Stimulated activated memory B cell treated with anti-CD40 and anti-IgM and Interleukin-4, amounts not matched to agents 10 μg/mL and 1 μg/mL and 100 μg/mL, for 72 hours (primary cell): ENCODE results near the gene TM7SF2.
A peak's percentile ranks its signal among the peaks of the same experiment; 100 is the strongest.

ENCODE experiments used
- ATAC-seq: fragments of 150-1000 bp; cut with Tn5 transposase; 2 replicates; pipeline ENCODE4 v1.10.0; 2021
- H3K27ac Mint-ChIP-seq: one replicate; pipeline ENCODE4 v1.8.0; 2022; ENCODE audit warnings: mild to moderate bottlenecking, mixed read lengths
- H3K27me3 Mint-ChIP-seq: one replicate; pipeline ENCODE4 v1.8.0; 2022; ENCODE audit warnings: mixed read lengths
- H3K36me3 Mint-ChIP-seq: one replicate; pipeline ENCODE4 v1.8.0; 2022; ENCODE audit warnings: mixed read lengths
- H3K4me1 Mint-ChIP-seq: one replicate; pipeline ENCODE4 v1.8.0; 2022; ENCODE audit warnings: mixed read lengths
- H3K4me3 Mint-ChIP-seq: one replicate; pipeline ENCODE4 v1.8.0; 2022; ENCODE audit warnings: mild to moderate bottlenecking, moderate library complexity, mixed read lengths
- H3K9me3 Mint-ChIP-seq: one replicate; pipeline ENCODE4 v1.8.0; 2022; ENCODE audit warnings: mixed read lengths

TM7SF2 gene

DNA sequence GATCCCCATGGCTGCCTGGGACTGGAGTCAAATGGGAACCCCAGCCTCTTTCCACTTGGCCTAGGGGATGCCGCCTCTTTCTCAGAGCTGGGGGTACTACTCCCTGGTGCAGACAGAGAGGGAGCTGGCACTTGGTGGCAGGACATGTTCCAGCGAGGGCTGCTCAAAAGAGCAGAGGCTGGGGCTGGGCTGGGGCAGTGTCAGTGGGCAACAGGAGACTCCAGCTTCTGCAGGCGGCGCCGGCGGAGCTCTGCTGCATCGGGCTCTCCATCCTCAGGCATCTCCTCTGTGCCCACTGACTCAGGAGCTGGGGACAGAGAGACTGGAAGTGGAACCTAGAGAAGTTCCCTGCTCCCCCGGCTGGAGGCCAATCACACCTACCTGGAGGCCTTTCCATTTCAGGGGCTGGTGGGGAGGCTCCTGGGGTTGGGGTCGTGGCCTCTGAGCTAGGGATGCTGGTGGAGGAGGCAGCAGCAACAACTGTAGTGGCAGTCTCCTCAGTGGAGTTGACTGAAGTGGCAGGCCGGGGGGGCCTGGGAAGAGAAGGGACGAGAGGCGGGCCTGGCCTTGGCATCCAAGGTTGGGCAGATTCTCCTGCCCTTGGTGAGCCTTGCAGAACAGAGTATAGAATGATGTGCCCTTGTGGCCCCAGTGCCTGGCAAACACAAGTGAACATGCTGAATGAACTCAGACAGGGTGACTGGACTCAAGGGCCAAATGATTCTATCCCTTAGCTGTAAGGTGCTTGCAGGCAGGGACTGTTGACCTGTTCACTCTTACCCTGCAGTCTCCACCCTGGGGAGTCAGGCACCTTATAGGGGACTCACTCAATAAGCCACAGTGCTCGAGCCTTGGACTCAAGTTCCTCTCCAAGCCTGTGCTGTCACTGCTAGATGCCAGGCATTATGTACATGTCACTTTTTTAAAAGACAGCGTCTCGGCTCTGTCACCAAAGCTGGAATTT lies 16.8 kb downstream of the TM7SF2 start:
- Mint-ChIP-seq H3K36me3 (peaks cover 71% of the 10 kb centered on the region), H3K4me3 (no peak overlapping the region), H3K4me1 (peaks cover 78% of the 10 kb centered on the region), H3K27ac (no peak overlapping the region), H3K27me3 (no peaks in the 10 kb centered on the region), H3K9me3 (no peaks in the 10 kb centered on the region)
- ATAC-seq: no peak

DNA sequence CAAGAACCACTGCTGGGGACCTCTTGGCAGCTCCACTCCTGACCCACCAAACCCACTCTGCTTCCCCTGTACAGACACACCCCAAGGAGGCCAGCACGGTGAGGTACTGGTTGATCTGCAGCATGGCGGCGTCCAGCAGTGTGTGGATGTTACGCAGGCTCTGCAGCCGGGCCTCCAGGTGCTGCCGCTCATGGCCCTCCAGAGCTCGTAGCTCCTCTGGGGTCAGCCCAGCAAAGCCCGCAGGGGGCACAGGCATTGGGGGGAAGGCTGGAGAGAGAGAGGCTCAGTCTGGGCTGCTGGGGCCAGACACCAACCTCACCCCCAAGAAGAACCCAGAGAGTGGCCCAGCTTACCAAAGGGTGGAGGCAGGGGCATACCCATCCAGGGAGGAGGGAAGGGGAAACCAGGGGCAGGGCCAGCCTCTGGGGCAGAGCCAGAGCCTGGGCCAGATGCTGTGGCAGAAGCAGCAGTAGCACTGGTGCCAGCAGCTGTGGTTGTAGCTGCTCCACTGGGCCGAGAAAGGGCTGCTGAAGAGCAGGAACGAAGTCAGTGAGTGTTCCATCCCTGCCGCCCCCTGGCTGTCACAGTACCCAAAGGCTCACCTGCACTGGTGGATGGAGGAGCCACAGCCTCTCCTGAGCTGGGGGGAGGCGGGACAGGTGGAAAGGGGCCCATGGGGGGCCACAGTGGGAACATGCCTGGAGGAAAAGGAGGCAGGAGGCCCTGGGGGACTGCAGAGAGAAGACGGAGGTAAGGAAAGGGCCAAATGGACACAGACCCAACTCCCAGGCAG lies 18.2 kb downstream of the TM7SF2 start:
- peak overlapping the region; percentile 98 for H3K27ac Mint-ChIP-seq
- peaks cover 72% of the 10 kb centered on the region for H3K4me1 Mint-ChIP-seq
- H3K9me3 Mint-ChIP-seq: no peaks in the 10 kb centered on the region
- H3K4me3 Mint-ChIP-seq: peak overlapping the region; percentile 73
- H3K27me3 Mint-ChIP-seq: no peaks in the 10 kb centered on the region
- H3K36me3 Mint-ChIP-seq: peaks cover 70% of the 10 kb centered on the region
- no peak for ATAC-seq

DNA sequence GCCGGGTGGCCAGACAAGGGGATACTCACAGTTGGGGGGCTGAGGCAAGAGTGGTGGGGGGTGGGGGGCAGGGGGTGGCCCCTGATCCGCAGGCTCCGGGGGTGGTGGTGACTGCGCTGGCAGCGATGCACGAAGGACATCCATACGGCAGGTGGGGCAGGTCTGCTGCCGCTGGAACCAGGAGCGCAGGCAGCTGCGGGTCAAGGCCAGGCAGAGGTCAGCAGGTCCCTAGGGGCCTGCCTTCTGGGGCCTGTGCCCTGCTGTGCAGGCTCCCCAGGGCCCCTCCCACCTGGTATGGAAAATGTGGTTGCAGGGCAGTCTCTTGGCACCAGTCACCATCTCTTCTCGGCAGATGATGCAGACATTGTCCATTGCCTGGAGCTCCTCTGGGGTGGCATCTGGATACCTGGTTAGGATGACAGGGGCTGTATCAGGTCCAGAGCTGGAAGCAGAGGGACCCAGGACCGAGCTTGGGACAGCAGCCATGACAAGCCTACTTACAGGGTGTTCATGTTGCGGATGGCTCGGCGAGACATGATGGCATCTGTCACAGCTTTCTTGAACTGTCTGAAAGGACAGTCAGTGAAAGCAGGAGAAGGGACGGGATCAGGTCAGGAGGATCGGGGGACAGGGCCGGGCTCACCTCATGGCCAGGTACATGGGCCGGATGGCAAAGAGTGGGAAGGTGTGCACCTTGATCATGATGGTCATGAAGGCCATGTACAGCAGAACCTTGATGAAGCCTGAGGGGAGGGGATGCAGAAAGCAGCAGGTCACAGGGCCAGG lies 19.2 kb downstream of the TM7SF2 start:
- Mint-ChIP-seq H3K4me1 (peaks cover 81% of the 10 kb centered on the region), H3K9me3 (no peaks in the 10 kb centered on the region), H3K27me3 (no peaks in the 10 kb centered on the region), H3K27ac (peak overlapping the region; percentile 98), H3K4me3 (peak overlapping the region; percentile 73), H3K36me3 (peaks cover 63% of the 10 kb centered on the region)
- ATAC-seq: no peak

DNA sequence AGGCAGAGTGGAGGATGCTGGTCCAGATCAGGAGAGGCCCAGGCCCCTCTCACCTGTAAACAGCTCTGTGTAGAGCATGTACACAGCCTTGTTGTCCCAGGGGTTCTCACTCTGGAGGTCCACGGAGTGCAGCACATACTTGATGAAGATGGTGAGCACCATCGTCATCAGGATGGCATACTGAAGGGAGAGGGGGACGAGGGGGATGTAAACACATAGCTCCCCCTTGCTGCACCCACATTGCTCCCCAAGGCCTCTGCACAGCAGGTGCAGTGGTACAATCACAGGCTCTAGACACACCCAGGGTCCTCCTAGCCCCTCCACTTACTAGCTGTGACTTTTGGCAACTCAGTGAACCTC lies 19.7 kb downstream of the TM7SF2 start:
- Mint-ChIP-seq H3K27me3 (no peaks in the 10 kb centered on the region), H3K4me3 (peak overlapping the region; percentile 94)

DNA sequence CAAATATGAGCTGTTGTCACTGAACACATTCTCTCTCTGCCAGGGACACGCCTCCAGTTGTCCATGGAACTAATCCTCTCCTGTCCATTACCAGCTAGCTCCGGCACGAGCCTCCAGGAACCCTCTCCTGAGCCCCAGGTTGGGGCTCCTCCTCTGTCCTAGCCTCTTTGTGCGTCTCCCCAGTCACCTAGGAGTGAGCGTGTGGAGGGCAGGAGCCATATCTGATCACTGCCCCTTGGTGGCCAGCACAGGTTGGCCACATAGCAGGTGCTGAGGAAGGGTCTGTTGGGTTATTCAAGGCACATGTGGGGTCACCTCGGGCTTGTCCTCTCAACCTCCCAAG lies 20.2 kb downstream of the TM7SF2 start:
- peak overlapping the region; percentile 94 for H3K4me3 Mint-ChIP-seq
- H3K9me3 Mint-ChIP-seq: no peaks in the 10 kb centered on the region
- peaks cover 58% of the 10 kb centered on the region for H3K36me3 Mint-ChIP-seq
- ATAC-seq: no peak
- H3K27me3 Mint-ChIP-seq: no peaks in the 10 kb centered on the region
- peak overlapping the region; percentile 98 for H3K27ac Mint-ChIP-seq
- peaks cover 85% of the 10 kb centered on the region for H3K4me1 Mint-ChIP-seq

More for the DNA sequence above, 19.7 kb downstream of the TM7SF2 start:
- peak overlapping the region; percentile 98 for H3K27ac Mint-ChIP-seq
- H3K4me1 Mint-ChIP-seq: peaks cover 85% of the 10 kb centered on the region
- H3K9me3 Mint-ChIP-seq: no peaks in the 10 kb centered on the region
- H3K36me3 Mint-ChIP-seq: peaks cover 60% of the 10 kb centered on the region
- no peak for ATAC-seq

DNA sequence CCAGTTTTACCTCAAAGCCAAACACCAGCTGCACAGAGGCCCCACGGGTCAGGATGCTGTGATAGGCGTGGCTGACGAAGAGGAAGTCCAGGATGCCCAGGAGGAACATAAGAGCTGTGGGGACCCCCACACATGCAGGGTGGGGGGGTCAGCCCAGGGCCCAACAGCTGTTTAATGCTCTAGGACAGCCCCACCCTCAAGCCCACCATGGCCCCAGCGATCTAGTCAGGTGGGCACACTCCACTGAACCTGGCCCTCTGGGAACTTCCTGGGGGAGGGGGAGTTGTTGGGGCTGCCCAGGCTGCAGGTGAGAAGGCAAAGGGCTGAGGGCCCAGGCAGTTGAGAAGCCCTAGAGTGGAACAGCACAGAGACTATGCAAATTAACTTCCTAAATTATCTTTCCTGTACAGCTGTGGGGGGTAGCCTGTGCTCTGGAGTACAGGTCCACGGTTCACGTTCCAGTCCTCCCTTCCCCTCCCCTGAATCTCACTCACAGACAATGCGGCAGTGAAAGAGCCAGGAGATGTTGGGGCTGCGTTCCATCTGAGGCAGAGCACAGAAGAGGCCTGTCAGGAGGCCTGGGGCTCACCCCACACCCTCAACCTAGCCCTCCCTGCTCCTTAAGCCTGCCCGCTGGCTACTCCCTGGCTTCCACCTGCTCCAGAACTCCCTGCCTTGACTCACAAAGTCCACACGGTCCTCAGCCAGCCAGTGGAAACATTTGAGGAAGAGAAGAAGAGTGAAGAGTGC lies 20.7 kb downstream of the TM7SF2 start:
- H3K9me3 Mint-ChIP-seq: no peaks in the 10 kb centered on the region
- peak overlapping the region; percentile 98 for H3K27ac Mint-ChIP-seq
- peaks cover 53% of the 10 kb centered on the region for H3K36me3 Mint-ChIP-seq
- H3K27me3 Mint-ChIP-seq: no peaks in the 10 kb centered on the region
- ATAC-seq: peak; percentile 80
- peaks cover 84% of the 10 kb centered on the region for H3K4me1 Mint-ChIP-seq
- peak overlapping the region; percentile 94 for H3K4me3 Mint-ChIP-seq

DNA sequence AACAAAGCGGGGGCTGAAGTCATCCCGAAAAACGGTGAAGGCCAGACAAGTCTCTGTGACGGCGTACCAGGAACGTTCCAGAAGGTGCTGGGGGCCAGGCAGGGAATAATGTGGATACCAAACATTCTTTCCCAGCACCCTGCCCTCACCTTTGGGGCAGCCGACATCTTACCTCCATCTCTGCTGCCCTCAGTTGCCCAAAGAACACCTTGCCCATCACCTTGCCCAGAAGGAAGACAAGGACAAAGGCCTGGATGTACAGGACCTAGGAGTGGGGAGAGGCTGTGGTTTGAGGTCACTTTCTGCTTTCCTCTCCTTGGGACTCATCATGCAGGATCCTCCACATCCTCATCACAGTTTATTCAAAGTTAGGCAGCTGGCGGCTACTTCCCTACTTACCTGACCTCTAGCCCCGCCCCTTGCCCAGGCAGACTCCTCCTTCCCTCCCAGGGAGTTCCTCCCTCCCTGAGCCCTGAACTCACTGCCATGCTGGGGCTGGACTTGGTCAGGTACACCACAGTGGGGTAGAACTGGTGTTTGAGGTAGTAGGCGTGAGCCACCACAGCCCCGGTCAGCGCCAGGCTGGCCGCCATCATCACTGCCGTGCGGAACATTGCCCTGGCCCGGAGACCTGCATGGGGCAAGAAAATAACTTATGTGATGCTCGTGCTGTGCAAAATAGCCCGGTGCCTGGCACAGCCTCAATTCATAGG lies 21.5 kb downstream of the TM7SF2 start:
- peak overlapping the region; percentile 98 for H3K27ac Mint-ChIP-seq
- H3K4me1 Mint-ChIP-seq: peaks cover 81% of the 10 kb centered on the region
- H3K27me3 Mint-ChIP-seq: no peaks in the 10 kb centered on the region
- ATAC-seq: peak; percentile 57
- H3K9me3 Mint-ChIP-seq: no peaks in the 10 kb centered on the region
- H3K4me3 Mint-ChIP-seq: peak overlapping the region; percentile 94
- H3K36me3 Mint-ChIP-seq: peaks cover 48% of the 10 kb centered on the region

DNA sequence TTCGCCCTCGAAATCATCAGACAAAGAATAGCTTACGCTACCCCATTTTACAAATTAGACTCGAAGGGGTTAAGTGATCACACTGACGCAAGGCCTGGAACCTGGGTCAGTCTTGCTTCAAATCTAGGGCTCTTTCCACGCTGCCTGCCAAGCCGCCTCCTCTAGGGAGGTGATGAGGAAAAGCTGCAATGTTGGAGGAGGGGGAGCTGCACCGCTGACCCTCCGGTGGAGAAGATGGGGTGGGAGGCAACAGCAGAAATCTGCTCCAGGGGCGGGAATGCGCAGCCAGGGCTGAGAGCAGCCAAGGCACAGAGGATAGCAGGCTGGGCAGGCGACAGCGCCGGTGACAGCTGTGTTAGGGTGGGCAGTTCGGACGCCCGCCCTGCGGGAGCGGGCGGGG lies 22.1 kb downstream of the TM7SF2 start:
- Mint-ChIP-seq H3K27me3 (no peaks in the 10 kb centered on the region), H3K27ac (peak overlapping the region; percentile 98), H3K9me3 (no peaks in the 10 kb centered on the region), H3K4me1 (peaks cover 75% of the 10 kb centered on the region), H3K36me3 (peaks cover 43% of the 10 kb centered on the region), H3K4me3 (peak overlapping the region; percentile 94)
- no peak for ATAC-seq

DNA sequence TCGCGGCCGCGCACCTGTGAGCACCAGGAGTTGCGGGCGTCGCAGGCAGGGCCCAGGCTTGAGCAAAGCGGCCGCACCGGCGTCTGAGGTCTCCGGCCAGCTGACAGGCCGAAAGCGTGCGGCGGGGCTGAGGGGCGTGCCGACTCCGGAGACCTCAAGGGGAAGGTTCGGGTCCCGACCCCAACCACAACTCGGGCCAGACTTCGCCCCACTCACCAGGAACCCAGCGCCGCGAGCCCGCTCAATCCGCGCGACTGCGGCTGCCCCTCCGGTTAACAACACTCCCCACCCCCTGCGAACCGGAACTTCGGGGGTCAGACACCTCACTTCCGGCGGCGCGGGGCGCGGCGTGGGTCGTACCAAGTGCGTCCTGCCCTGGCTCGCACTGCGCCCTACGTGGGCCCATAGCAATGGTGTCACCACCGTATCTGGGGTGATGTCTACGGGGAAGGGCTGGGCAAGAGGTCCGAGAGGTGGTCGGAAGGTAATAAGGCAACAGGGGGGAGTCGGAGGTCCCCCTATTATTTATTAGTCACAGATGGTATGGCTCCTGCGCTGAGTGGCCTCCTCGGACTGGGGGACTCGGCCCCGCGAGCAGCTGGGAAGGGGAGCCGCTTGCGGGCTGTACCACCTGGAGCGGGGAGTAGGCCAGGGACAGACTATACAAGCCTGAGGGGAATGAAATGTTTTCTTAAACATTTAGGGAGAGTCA lies 22.7 kb downstream of the TM7SF2 start, which contains the start of gene SYVN1:
Gene SYVN1, minus strand, starts transcription at position 280 of the 712 bp plus-strand sequence. CDS start 918 bp downstream, outside the sequence.
- H3K9me3 Mint-ChIP-seq: no peaks in the 10 kb centered on the region
- H3K27me3 Mint-ChIP-seq: no peaks in the 10 kb centered on the region
- ATAC-seq: peak; percentile 84
- H3K4me1 Mint-ChIP-seq: peaks cover 70% of the 10 kb centered on the region
- peaks cover 38% of the 10 kb centered on the region for H3K36me3 Mint-ChIP-seq
- peak within 1 kb of the TSS; percentile 98 for H3K27ac Mint-ChIP-seq
- H3K4me3 Mint-ChIP-seq: peak within 1 kb of the TSS; percentile 94

DNA sequence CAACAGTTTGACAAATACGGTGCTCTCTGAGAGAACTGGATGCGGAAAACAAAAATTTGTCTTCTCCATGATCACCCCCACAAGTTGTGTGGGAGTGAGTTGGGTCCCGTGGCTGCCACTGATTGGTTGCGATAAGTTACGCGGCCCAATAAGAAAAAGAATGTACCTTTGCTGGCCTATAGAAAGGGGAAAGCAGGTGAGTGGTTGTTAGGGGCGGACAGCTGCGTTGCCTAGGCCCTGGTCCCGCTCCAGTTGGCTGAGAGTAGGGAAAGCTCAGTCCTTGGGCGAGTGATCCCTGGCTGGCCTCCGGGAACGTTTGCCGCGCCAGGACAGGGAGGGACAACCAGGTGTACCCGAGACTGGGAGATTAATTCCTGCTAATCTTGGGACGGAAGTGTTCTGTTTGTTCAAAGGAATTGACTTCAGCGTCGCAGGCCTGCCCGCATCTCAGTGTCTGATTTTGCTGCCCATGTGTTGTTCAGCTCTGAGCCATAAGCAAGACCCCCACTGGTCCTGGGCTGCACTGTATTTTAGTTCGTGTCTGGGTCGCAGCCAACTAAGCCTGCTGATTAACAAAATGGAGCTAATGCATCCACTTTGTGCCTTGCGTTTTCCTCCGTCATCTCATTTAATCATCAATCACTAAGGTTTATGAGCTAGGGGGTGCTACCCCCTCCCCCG lies 23.4 kb downstream of the TM7SF2 start:
- no peaks in the 10 kb centered on the region for H3K9me3 Mint-ChIP-seq
- peak; percentile 88 for ATAC-seq
- no peaks in the 10 kb centered on the region for H3K27me3 Mint-ChIP-seq
- H3K36me3 Mint-ChIP-seq: peaks cover 31% of the 10 kb centered on the region
- peak overlapping the region; percentile 98 for H3K27ac Mint-ChIP-seq
- H3K4me3 Mint-ChIP-seq: peak overlapping the region; percentile 94
- H3K4me1 Mint-ChIP-seq: peaks cover 63% of the 10 kb centered on the region

DNA sequence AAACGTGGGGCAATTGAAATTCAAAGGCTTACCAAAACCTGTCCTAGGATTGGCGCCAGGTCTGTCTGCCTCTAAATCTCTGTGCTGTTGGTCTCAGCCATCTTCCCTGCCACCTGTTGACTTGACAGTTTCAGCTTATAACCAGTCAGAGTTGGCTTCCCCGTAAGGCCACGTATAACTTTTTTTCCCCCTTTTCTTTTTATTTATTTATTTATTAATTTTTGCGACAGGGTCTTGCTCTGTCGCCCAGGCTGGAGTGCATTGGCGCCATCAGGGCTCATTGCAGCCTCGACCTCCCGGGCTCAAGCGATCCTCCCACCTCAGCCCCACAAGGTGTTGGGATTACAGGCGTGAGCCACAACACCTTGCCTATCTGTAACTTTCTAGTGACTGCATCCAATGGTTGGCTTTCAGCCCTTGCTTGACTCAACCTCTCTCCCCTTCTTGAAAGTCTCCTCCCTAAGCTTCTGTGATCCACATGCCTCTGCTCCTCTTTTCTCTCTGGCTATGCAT lies 24.0 kb downstream of the TM7SF2 start:
- ATAC-seq: no peak
- H3K36me3 Mint-ChIP-seq: peaks cover 25% of the 10 kb centered on the region
- no peaks in the 10 kb centered on the region for H3K27me3 Mint-ChIP-seq
- peak overlapping the region; percentile 98 for H3K27ac Mint-ChIP-seq
- H3K9me3 Mint-ChIP-seq: no peaks in the 10 kb centered on the region
- H3K4me3 Mint-ChIP-seq: peak overlapping the region; percentile 94
- H3K4me1 Mint-ChIP-seq: peaks cover 57% of the 10 kb centered on the region

DNA sequence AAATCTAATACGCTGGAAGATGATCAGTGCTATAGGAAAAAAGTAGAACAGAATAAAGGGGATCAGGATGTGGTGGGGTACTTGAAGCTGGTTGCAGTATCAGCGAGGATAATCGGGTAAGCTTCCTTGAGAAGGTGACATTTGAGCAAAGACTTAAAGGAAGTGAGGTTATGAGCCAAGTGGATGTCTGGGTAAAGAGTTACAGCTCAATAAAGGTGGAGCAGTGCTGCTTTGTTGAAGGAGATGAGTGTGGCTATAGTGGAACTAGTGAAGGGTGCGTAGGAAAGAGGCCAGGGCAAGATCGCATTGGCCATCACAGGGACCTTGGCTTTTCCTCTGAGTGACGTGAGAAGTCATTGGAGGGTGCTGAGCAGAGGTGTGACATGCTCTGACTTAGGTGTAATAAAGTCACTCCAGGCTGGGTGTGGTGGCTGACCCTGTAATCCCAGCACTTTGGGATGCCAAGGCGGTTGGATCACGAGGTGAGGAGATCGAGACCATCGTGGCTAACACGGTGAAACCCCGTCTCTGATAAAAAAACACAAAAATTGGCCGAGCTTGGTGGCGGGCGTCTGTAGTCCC lies 24.9 kb downstream of the TM7SF2 start:
- Mint-ChIP-seq H3K9me3 (no peaks in the 10 kb centered on the region), H3K4me1 (peaks cover 49% of the 10 kb centered on the region), H3K4me3 (no peak overlapping the region), H3K27ac (peak overlapping the region; percentile 98), H3K27me3 (no peaks in the 10 kb centered on the region), H3K36me3 (peaks cover 19% of the 10 kb centered on the region)
- ATAC-seq: no peak
